ENCODE data around the gene SPPL3. TPM values are rescaled to one million over a fixed set of nuclear protein-coding genes. Genes with fewer than 3 reads are reported as not detected.

SPPL3 gene
- total RNA-seq, 2 experiments from 2014 or later, result 38.3 to 43.4 TPM

- ChIA-PET POLR2A (no interaction called here), CTCF (interaction anchor here (0.7 kb wide), 1 partner anchor 561 kb away, joined by 5 read pairs; no protein-coding TSS in a partner anchor)
- Histone ChIP-seq H3K27me3 (ENCODE audit: control insufficient read depth in 1 of 2, insufficient read depth in 2 of 2, low read length in 2 of 2) (no peaks in the 10 kb centered on the region), H3K4me3 (ENCODE audit: low read length) (no peak overlapping the region), H3K36me3 (ENCODE audit: insufficient read depth, low read length) (no peaks in the 10 kb centered on the region), H3K4me1 (ENCODE audit: insufficient read depth, low read length) (peaks cover 4% of the 10 kb centered on the region), H3K27ac (ENCODE audit: low read depth in 1 of 2, low read length in 2 of 2) (no peak overlapping the region), H3K9me3 (ENCODE audit: control insufficient read depth in 1 of 2, insufficient read depth in 1 of 2, low read length in 2 of 2) (no peaks in the 10 kb centered on the region)
- peaks cover 21% of the 10 kb centered on the region for H3K36me3 Mint-ChIP-seq (ENCODE audit: low read depth)
- peaks cover 65% of the 10 kb centered on the region for H3K4me1 Mint-ChIP-seq (ENCODE audit: low read depth)
- TF ChIP-seq, protein P1, sequence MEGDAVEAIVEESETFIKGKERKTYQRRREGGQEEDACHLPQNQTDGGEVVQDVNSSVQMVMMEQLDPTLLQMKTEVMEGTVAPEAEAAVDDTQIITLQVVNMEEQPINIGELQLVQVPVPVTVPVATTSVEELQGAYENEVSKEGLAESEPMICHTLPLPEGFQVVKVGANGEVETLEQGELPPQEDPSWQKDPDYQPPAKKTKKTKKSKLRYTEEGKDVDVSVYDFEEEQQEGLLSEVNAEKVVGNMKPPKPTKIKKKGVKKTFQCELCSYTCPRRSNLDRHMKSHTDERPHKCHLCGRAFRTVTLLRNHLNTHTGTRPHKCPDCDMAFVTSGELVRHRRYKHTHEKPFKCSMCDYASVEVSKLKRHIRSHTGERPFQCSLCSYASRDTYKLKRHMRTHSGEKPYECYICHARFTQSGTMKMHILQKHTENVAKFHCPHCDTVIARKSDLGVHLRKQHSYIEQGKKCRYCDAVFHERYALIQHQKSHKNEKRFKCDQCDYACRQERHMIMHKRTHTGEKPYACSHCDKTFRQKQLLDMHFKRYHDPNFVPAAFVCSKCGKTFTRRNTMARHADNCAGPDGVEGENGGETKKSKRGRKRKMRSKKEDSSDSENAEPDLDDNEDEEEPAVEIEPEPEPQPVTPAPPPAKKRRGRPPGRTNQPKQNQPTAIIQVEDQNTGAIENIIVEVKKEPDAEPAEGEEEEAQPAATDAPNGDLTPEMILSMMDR (IDR thresholded peaks at IDR 0.05), result no peak
- H3K27ac Mint-ChIP-seq, result peak overlapping the region; percentile 13
- H3K4me3 Mint-ChIP-seq, result no peak overlapping the region
- ATAC-seq (ENCODE audit: poor library complexity) (no peak), DNase-seq (no peak)
- intact Hi-C loops (cut with DNase I, micrococcal nuclease), result no loop called here
- H3K9me3 Mint-ChIP-seq, result no peaks in the 10 kb centered on the region
- H3K27me3 Mint-ChIP-seq, result no peaks in the 10 kb centered on the region
Observed at GRCh38 chr12:120879102-120879501, 25.1 kb downstream of the SPPL3 start.

GRCh38 chr12:120874547-120875245 lies 29.5 kb downstream of the SPPL3 start:
- no peaks in the 10 kb centered on the region for H3K9me3 ChIP-seq (ENCODE audit: control insufficient read depth in 1 of 2, insufficient read depth in 1 of 2, low read length in 2 of 2)
- ChIA-PET CTCF (no interaction called here), POLR2A (no interaction called here)
- Mint-ChIP-seq H3K9me3 (no peaks in the 10 kb centered on the region), H3K4me1 (ENCODE audit: low read depth) (peaks cover 65% of the 10 kb centered on the region), H3K27me3 (no peaks in the 10 kb centered on the region), H3K4me3 (no peak overlapping the region), H3K27ac (no peak overlapping the region), H3K36me3 (ENCODE audit: low read depth) (peaks cover 22% of the 10 kb centered on the region)
- no peak overlapping the region for H3K27ac ChIP-seq (ENCODE audit: low read depth in 1 of 2, low read length in 2 of 2)
- DNase-seq (no peak), ATAC-seq (ENCODE audit: poor library complexity) (no peak)
- peaks cover 11% of the 10 kb centered on the region for H3K4me1 ChIP-seq (ENCODE audit: insufficient read depth, low read length)
- H3K36me3 ChIP-seq (ENCODE audit: insufficient read depth, low read length), result no peaks in the 10 kb centered on the region
- no peak overlapping the region for H3K4me3 ChIP-seq (ENCODE audit: low read length)
- intact Hi-C loops (cut with DNase I, micrococcal nuclease), result no loop called here
- H3K27me3 ChIP-seq (ENCODE audit: control insufficient read depth in 1 of 2, insufficient read depth in 2 of 2, low read length in 2 of 2), result no peaks in the 10 kb centered on the region
- TF ChIP-seq, protein P1 (IDR thresholded peaks at IDR 0.05), result no peak

DNA sequence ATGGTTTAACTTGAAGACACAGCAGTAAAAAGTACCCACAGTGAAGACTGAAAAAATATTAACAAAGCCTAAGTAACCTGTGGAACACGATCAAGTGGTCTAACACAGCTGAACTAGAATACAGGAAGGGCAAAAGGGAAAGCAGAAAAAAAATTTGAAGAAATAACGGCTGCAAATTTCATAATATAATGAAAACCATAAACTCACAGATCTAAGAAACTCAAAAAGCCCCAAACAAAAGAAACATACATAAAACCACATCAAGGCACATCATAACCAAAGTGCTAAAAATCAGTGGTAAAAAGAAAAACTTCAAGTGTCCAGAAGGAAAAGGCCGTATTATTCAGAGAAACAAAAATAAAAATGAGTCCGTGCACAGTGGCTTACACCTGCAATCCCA lies 30.9 kb downstream of the SPPL3 start:
- TF ChIP-seq, protein P1 (IDR thresholded peaks at IDR 0.05), result no peak
- H3K27me3 Mint-ChIP-seq, result no peaks in the 10 kb centered on the region
- peaks cover 64% of the 10 kb centered on the region for H3K4me1 Mint-ChIP-seq (ENCODE audit: low read depth)
- H3K9me3 Mint-ChIP-seq, result no peaks in the 10 kb centered on the region
- H3K36me3 ChIP-seq (ENCODE audit: insufficient read depth, low read length), result no peaks in the 10 kb centered on the region
- CTCF ChIA-PET, result no interaction called here
- POLR2A ChIA-PET, result no interaction called here
- H3K9me3 ChIP-seq (ENCODE audit: control insufficient read depth in 1 of 2, insufficient read depth in 1 of 2, low read length in 2 of 2), result no peaks in the 10 kb centered on the region
- DNase-seq (no peak), ATAC-seq (ENCODE audit: poor library complexity) (no peak)
- intact Hi-C loops (cut with DNase I, micrococcal nuclease), result no loop called here
- H3K27ac Mint-ChIP-seq, result no peak overlapping the region
- H3K4me3 Mint-ChIP-seq, result peak overlapping the region; percentile 34
- H3K27me3 ChIP-seq (ENCODE audit: control insufficient read depth in 1 of 2, insufficient read depth in 2 of 2, low read length in 2 of 2), result no peaks in the 10 kb centered on the region
- no peak overlapping the region for H3K4me3 ChIP-seq (ENCODE audit: low read length)
- H3K36me3 Mint-ChIP-seq (ENCODE audit: low read depth), result peaks cover 20% of the 10 kb centered on the region
- no peak overlapping the region for H3K27ac ChIP-seq (ENCODE audit: low read depth in 1 of 2, low read length in 2 of 2)
- peaks cover 11% of the 10 kb centered on the region for H3K4me1 ChIP-seq (ENCODE audit: insufficient read depth, low read length)
